ENCODE results near the gene PKP2. TPM values are rescaled to one million over a fixed set of nuclear protein-coding genes. Genes with fewer than 3 reads are reported as not detected.
"Not testable (repeated sequence)": the region's sequence is repeated elsewhere in the genome, so short reads cannot be mapped to it uniquely, and the experiment has no call there.

The PKP2 gene
- total and polyA plus RNA-seq, 2 donors = 1.4 to 9.7 TPM

DNA sequence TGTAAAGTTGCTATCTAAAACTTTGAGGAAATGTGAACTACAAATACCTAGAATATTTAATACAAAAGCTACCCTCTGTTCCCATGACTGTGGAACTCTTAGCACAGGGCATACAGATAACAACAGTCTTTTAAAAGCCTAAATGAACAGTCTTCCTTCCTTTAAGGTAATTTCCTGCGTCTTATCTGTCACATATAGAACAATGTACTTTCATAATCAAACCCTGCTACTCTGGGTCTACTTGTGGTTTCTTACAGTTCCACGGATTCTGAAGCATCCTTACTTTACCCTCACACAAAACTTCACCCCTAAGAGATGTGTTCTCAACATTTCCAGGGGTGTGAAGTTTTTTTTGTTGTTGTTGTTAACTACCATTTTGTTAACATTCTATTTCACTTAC lies 5.1 kb downstream of the PKP2 start:
- H3K36me3 ChIP-seq (ENCODE audit: insufficient read depth) = no peaks in the 10 kb centered on the region
- 55% methylated on average over 2 of the region's 2 CpGs for WGBS
- no peak overlapping the region for H3K4me3 ChIP-seq (ENCODE audit: low read depth, low read length)
- no peak overlapping the region for H3K27ac ChIP-seq (ENCODE audit: low read depth)
- DNase-seq (ENCODE audit: extremely low spot score) = no peak
- no peaks in the 10 kb centered on the region for H3K4me1 ChIP-seq (ENCODE audit: insufficient read depth)

GRCh38 chr12:32889011-32889760 lies 7.4 kb downstream of the PKP2 start:
- no peak for DNase-seq (ENCODE audit: extremely low spot score)
- no peaks in the 10 kb centered on the region for H3K36me3 ChIP-seq (ENCODE audit: insufficient read depth)

DNA sequence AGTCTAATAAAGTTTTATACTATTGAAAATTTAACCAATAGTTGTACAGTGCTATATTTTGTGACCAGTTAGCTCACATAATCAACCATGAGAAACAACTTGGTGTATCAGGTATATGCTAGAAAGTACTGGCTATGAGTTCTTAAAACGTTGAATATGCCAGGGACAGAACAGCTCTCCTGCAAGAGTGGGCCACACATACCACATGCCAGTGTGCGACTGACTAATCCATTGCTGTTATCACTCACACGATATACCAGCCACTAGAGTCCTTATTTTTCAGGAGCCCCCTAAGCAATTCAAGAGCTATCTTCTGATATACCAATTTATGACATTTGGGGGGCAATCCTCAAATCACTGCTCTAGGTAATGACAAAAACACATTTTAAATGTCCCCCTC lies 9.5 kb downstream of the PKP2 start:
- Histone ChIP-seq H3K4me3 (ENCODE audit: low read depth, low read length) (no peak overlapping the region), H3K4me1 (ENCODE audit: insufficient read depth) (no peaks in the 10 kb centered on the region), H3K36me3 (ENCODE audit: insufficient read depth) (no peaks in the 10 kb centered on the region), H3K27ac (ENCODE audit: low read depth) (no peak overlapping the region)
- 85% methylated on average over 3 of the region's 3 CpGs for WGBS
- DNase-seq (ENCODE audit: extremely low spot score) = no peak

More at GRCh38 chr12:32889011-32889760, 7.4 kb downstream of the PKP2 start:
- WGBS = 54% methylated on average over 5 of the region's 5 CpGs
- Histone ChIP-seq H3K4me1 (ENCODE audit: insufficient read depth) (no peaks in the 10 kb centered on the region), H3K4me3 (ENCODE audit: low read depth, low read length) (no peak overlapping the region), H3K27ac (ENCODE audit: low read depth) (no peak overlapping the region)

GRCh38 chr12:32885831-32886230 lies 10.7 kb downstream of the PKP2 start:
- DNase-seq (ENCODE audit: extremely low spot score) = no peak
- WGBS = 69% methylated on average over 4 of the region's 4 CpGs
- Histone ChIP-seq H3K27ac (ENCODE audit: low read depth) (no peak overlapping the region), H3K4me1 (ENCODE audit: insufficient read depth) (no peaks in the 10 kb centered on the region), H3K4me3 (ENCODE audit: low read depth, low read length) (no peak overlapping the region), H3K36me3 (ENCODE audit: insufficient read depth) (no peaks in the 10 kb centered on the region)

GRCh38 chr12:32884962-32885361 lies 11.6 kb downstream of the PKP2 start:
- DNase-seq (ENCODE audit: extremely low spot score) = no peak
- H3K4me1 ChIP-seq (ENCODE audit: insufficient read depth) = no peaks in the 10 kb centered on the region
- H3K36me3 ChIP-seq (ENCODE audit: insufficient read depth) = no peaks in the 10 kb centered on the region
- 77% methylated on average over 4 of the region's 4 CpGs for WGBS
- no peak overlapping the region for H3K27ac ChIP-seq (ENCODE audit: low read depth)
- no peak overlapping the region for H3K4me3 ChIP-seq (ENCODE audit: low read depth, low read length)

GRCh38 chr12:32881702-32882101 lies 14.9 kb downstream of the PKP2 start:
- H3K27ac ChIP-seq (ENCODE audit: low read depth) = no peak overlapping the region
- no peak overlapping the region for H3K4me3 ChIP-seq (ENCODE audit: low read depth, low read length)
- WGBS = 68% methylated on average over 7 of the region's 7 CpGs
- no peaks in the 10 kb centered on the region for H3K36me3 ChIP-seq (ENCODE audit: insufficient read depth)
- no peaks in the 10 kb centered on the region for H3K4me1 ChIP-seq (ENCODE audit: insufficient read depth)
- no peak for DNase-seq (ENCODE audit: extremely low spot score)

- H3K4me3 ChIP-seq (ENCODE audit: low read depth, low read length) = no peak overlapping the region
- H3K27ac ChIP-seq (ENCODE audit: low read depth) = no peak overlapping the region
- no peaks in the 10 kb centered on the region for H3K36me3 ChIP-seq (ENCODE audit: insufficient read depth)
- H3K4me1 ChIP-seq (ENCODE audit: insufficient read depth) = no peaks in the 10 kb centered on the region
- 42% methylated on average over 3 of the region's 3 CpGs for WGBS
- no peak for DNase-seq (ENCODE audit: extremely low spot score)
Measured at GRCh38 chr12:32881107-32881506, 15.5 kb downstream of the PKP2 start.

DNA sequence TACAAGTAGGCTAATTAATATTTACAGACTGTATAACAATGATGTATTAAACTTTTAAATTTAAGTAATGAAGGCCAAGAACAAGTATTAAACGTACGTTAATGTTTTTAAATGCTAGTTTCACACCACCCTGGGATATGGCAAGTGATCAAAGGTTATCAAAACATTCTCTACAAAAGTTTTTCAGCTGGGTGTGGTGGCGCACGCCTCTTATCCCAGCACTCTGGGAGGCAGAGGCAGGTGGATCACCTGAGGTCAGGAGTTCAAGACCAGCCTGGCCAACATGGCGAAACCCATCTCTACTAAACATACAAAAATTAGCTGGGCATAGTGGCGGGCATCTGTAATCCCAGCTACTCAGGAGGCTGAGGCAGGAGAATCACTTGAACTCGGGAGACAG lies 17.5 kb downstream of the PKP2 start:
- 88% methylated on average over 7 of the region's 7 CpGs for WGBS
- not testable (repeated sequence) for H3K4me1 ChIP-seq (ENCODE audit: insufficient read depth); H3K27ac ChIP-seq (ENCODE audit: low read depth); H3K4me3 ChIP-seq (ENCODE audit: low read depth, low read length); H3K36me3 ChIP-seq (ENCODE audit: insufficient read depth); DNase-seq (ENCODE audit: extremely low spot score)

GRCh38 chr12:32877601-32878459 lies 18.7 kb downstream of the PKP2 start:
- no peaks in the 10 kb centered on the region for H3K4me1 ChIP-seq (ENCODE audit: insufficient read depth)
- no peak overlapping the region for H3K27ac ChIP-seq (ENCODE audit: low read depth)
- 92% methylated on average over 29 of the region's 29 CpGs for WGBS
- H3K36me3 ChIP-seq (ENCODE audit: insufficient read depth) = no peaks in the 10 kb centered on the region
- no peak for DNase-seq (ENCODE audit: extremely low spot score)
- no peak overlapping the region for H3K4me3 ChIP-seq (ENCODE audit: low read depth, low read length)

- Histone ChIP-seq H3K36me3 (ENCODE audit: insufficient read depth) (no peaks in the 10 kb centered on the region), H3K27ac (ENCODE audit: low read depth) (no peak overlapping the region), H3K4me1 (ENCODE audit: insufficient read depth) (no peaks in the 10 kb centered on the region), H3K4me3 (ENCODE audit: low read depth, low read length) (no peak overlapping the region)
- WGBS = 87% methylated on average over 2 of the region's 2 CpGs
- no peak for DNase-seq (ENCODE audit: extremely low spot score)
Measured at GRCh38 chr12:32876004-32876403, 20.6 kb downstream of the PKP2 start.

DNA sequence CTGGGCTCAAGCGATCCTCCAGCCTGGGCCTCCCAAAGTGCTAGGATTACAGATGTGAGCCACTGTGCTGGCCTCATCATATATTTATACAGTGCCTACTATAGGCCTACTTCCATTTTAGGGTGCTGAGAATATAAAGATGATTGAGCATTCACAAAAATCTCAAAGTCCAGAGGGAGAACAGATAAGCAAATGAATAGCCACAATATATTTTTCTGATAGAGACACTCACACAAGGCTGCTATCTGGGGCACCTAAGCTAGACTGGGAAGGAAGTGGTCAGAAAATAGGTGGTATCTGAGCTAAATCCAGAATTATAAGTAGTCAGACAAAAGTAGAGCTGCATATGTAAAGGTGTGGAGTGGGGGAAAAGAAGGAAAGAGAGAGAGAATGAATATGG lies 21.6 kb downstream of the PKP2 start:
- WGBS = 96% methylated on average over 1 of the region's 1 CpG
- no peak for DNase-seq (ENCODE audit: extremely low spot score)
- Histone ChIP-seq H3K4me3 (ENCODE audit: low read depth, low read length) (no peak overlapping the region), H3K36me3 (ENCODE audit: insufficient read depth) (no peaks in the 10 kb centered on the region), H3K27ac (ENCODE audit: low read depth) (no peak overlapping the region), H3K4me1 (ENCODE audit: insufficient read depth) (no peaks in the 10 kb centered on the region)

GRCh38 chr12:32874078-32874477 lies 22.5 kb downstream of the PKP2 start:
- DNase-seq (ENCODE audit: extremely low spot score) = no peak
- Histone ChIP-seq H3K27ac (ENCODE audit: low read depth) (no peak overlapping the region), H3K4me1 (ENCODE audit: insufficient read depth) (no peaks in the 10 kb centered on the region), H3K36me3 (ENCODE audit: insufficient read depth) (no peaks in the 10 kb centered on the region), H3K4me3 (ENCODE audit: low read depth, low read length) (no peak overlapping the region)
- 79% methylated on average over 3 of the region's 3 CpGs for WGBS

GRCh38 chr12:32872416-32872815 lies 24.2 kb downstream of the PKP2 start:
- not testable (repeated sequence) for H3K4me1 ChIP-seq (ENCODE audit: insufficient read depth); H3K36me3 ChIP-seq (ENCODE audit: insufficient read depth); H3K27ac ChIP-seq (ENCODE audit: low read depth); DNase-seq (ENCODE audit: extremely low spot score); H3K4me3 ChIP-seq (ENCODE audit: low read depth, low read length)
- WGBS = 78% methylated on average over 5 of the region's 5 CpGs

GRCh38 chr12:32870716-32871115 lies 25.9 kb downstream of the PKP2 start:
- H3K4me3 ChIP-seq (ENCODE audit: low read depth, low read length) = no peak overlapping the region
- no peaks in the 10 kb centered on the region for H3K4me1 ChIP-seq (ENCODE audit: insufficient read depth)
- DNase-seq (ENCODE audit: extremely low spot score) = no peak
- H3K27ac ChIP-seq (ENCODE audit: low read depth) = no peak overlapping the region
- WGBS = 52% methylated on average over 3 of the region's 3 CpGs
- H3K36me3 ChIP-seq (ENCODE audit: insufficient read depth) = no peaks in the 10 kb centered on the region

Measured in urinary bladder (tissue), 4 donors.